GM12873 (cell line): ENCODE data around the gene SPARCL1.

ENCODE experiments used
- CTCF ChIP-seq: IDR thresholded peaks from 2 replicates; pipeline ENCODE4 v1.5.1; 2012; ENCODE audit warnings: low read depth, mild to moderate bottlenecking, moderate library complexity, low read length, control low read depth; ENCODE audit not compliant: insufficient read depth; ENCODE audit errors: missing control alignments

The SPARCL1 gene

GRCh38 chr4:87461281-87461700, 67.9 kb downstream of the SPARCL1 start:
- TF ChIP-seq CTCF: no peak

- TF ChIP-seq CTCF: no peak
These were observed 70.3 kb downstream of the SPARCL1 start for GRCh38 chr4:87458913-87459312.

DNA sequence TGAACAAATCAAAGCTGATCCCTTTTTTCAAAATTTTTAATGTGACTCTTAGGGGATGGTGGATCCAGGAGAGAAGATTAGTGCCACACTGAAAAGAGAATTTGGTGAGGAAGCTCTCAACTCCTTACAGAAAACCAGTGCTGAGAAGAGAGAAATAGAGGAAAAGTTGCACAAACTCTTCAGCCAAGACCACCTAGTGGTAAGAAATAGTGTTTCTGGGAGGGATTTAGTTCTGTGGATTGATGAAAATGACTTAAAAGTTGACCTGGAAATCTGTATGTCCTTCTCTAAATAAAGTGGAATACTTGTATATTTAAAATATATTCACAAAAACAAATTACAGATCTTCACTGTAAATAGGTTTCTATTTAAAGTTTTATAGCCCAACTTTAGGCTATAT, 77.6 kb downstream of the SPARCL1 start:
- TF ChIP-seq CTCF: peak; percentile 13

DNA sequence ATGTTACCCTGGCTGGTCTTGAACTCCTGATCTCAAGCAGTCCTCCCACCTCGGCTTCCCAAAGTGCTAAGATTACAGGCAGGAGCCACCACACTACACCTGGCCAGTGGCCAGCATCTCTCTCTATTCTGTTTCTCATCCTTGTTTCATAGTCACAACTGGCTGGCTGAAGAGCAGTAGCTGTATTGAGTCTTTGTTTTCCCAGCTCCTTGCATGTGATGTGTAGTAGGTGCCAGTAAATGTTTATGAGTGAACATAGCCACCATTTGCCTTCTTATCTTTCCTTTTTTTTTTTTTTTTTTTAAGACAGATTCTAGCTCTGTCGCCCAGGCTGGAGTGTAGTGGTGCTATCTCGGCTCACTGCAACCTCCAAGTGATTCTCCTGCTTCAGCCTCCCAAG, 83.2 kb downstream of the SPARCL1 start:
- no peak for TF ChIP-seq CTCF

DNA sequence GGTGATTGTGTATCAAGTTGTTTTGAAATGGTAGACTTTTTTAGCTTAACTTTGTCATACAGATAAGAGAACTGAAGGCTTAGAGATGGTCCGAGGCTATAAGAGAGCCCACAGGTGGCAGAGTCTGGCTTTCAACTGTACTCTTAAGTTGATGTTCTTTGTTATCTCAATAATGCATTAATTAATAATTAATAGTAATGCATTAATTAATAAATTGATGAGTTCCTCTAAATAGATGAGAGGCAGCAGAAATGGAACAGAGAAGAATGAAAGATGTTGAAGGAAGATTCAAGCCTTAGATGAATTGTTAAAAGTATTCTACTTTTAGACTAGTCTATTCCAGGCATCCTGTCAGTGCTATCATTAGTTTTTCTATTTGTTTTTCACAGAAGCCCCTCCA, 84.4 kb downstream of the SPARCL1 start:
- TF ChIP-seq CTCF: no peak

DNA sequence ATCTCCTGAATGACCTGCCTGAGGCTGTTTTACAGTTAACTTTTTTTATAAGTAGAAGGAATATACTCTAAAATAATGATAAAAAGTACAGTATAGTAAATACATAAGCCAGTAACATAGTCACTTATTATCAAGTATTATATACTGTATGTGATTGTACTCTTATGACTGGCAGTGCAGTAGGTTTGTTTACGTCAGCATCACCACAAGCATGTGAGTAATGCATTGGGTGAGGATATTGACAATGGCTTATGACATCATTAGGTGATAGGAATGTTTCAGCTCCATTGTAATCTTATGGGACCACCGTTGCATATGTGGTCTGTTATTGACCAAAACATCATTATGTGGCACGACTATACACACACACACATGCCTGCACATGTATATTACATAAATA, 86.3 kb downstream of the SPARCL1 start:
- no peak for TF ChIP-seq CTCF

DNA sequence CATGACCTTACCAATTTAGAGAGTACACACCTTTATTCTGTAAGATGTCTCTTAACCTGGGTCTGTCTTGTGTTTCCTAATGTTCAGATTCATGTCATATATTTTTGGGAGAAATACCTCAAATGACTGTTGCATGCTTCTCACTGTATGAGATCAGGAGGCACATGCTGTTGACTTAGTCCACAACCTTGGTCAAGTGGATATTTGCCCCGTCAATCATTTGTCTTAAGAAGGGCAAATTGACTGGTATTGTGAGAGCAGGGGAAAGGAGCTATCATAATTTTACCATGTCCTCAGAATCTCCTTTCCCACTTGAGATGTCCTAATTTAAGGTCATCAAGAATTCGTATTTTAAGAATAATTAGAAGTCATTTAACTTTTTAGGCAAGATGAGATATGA, 95.8 kb downstream of the SPARCL1 start:
- no peak for TF ChIP-seq CTCF
